ENCODE measurements around the gene PDE10A.

PDE10A gene

DNA sequence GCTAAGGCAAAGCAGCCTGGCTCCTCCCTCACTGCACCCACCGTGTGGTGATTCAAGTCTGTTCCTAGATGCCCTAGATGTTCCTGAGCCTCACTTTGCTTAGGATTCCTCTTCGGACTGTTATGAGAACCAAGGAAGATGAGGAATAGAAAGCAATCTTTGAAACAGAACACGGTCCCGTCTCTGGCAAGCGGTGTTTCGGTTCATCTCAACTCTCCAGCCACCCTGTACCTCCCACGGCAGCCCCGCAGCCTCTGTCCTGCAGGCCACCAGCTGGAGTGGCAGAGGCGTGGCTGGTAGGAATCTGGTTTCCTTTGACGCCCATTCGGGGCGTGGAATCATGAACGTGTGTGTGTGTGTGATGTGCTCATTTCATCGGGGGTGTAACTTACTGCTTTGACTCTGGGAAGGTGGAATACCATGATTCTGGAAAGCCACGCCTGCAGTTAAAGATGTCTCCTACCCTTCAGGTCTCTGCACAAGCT, 21.3 kb downstream of the PDE10A start:
- Histone ChIP-seq H2AFZ (ENCODE audit: low read depth, low read length) (no peak overlapping the region), H3K79me2 (ENCODE audit: insufficient read depth, low read length) (no peaks in the 10 kb centered on the region), H3K4me3 (ENCODE audit: low read depth in 1 of 2, low read length in 2 of 2) (no peak overlapping the region), H3K9me3 (ENCODE audit: insufficient read depth, low read length, severe bottlenecking) (no peaks in the 10 kb centered on the region), H3K27me3 (ENCODE audit: insufficient read depth, low read length, poor library complexity) (no peaks in the 10 kb centered on the region), H3K9ac (ENCODE audit: low read depth, low read length) (no peak overlapping the region), H4K20me1 (ENCODE audit: insufficient read depth, low read length) (no peaks in the 10 kb centered on the region), H3K4me2 (ENCODE audit: insufficient read depth, low read length) (no peak overlapping the region), H3K27ac (ENCODE audit: low read length) (no peak overlapping the region), H3K36me3 (ENCODE audit: insufficient read depth, low read length) (no peaks in the 10 kb centered on the region), H3K4me1 (ENCODE audit: insufficient read depth, low read length) (no peaks in the 10 kb centered on the region)
- no peak for TF ChIP-seq EZH2 (IDR thresholded peaks at IDR 0.05; ENCODE audit: borderline replicate concordance, low read depth, low read length, severe bottlenecking)
- no peak for TF ChIP-seq CTCF (IDR thresholded peaks at IDR 0.05; ENCODE audit: borderline replicate concordance, extremely low read depth, low read length, poor library complexity, severe bottlenecking)
- ATAC-seq (ENCODE audit: insufficient read depth, low read depth) (no peak), DNase-seq (no peak)

- Histone ChIP-seq H3K9ac (ENCODE audit: low read depth, low read length) (no peak overlapping the region), H3K36me3 (ENCODE audit: insufficient read depth, low read length) (no peaks in the 10 kb centered on the region), H3K4me3 (ENCODE audit: low read depth in 1 of 2, low read length in 2 of 2) (no peak overlapping the region), H2AFZ (ENCODE audit: low read depth, low read length) (no peak overlapping the region), H4K20me1 (ENCODE audit: insufficient read depth, low read length) (no peaks in the 10 kb centered on the region), H3K27ac (ENCODE audit: low read length) (no peak overlapping the region), H3K4me2 (ENCODE audit: insufficient read depth, low read length) (no peak overlapping the region), H3K4me1 (ENCODE audit: insufficient read depth, low read length) (no peaks in the 10 kb centered on the region), H3K27me3 (ENCODE audit: insufficient read depth, low read length, poor library complexity) (no peaks in the 10 kb centered on the region), H3K9me3 (ENCODE audit: insufficient read depth, low read length, severe bottlenecking) (no peaks in the 10 kb centered on the region), H3K79me2 (ENCODE audit: insufficient read depth, low read length) (no peaks in the 10 kb centered on the region)
- no peak for ATAC-seq (ENCODE audit: insufficient read depth, low read depth)
- TF ChIP-seq EZH2 (IDR thresholded peaks at IDR 0.05; ENCODE audit: borderline replicate concordance, low read depth, low read length, severe bottlenecking) (no peak), CTCF (IDR thresholded peaks at IDR 0.05; ENCODE audit: borderline replicate concordance, extremely low read depth, low read length, poor library complexity, severe bottlenecking) (no peak)
- DNase-seq, result no peak
Observed at GRCh38 chr6:165640806-165641205, 22.2 kb downstream of the PDE10A start.

DNA sequence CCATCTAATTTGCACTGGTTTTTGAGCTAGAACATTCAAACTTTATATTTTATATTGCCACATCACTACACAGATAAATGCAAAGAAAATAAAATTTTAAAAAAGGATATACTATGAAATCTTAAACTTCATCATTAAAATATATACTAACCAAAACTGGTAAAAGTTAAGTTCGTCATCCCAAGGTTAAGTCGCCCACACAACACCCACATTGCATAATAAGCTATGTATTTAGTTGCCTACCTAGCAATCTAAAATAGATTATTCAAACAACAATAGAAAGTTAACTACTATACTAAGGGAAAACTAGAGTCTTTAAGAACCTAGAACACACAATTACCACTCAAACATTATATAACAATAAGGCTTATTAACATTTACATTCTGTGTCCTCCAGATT, 24.5 kb downstream of the PDE10A start:
- H4K20me1 ChIP-seq (ENCODE audit: insufficient read depth, low read length), result no peaks in the 10 kb centered on the region
- no peaks in the 10 kb centered on the region for H3K27me3 ChIP-seq (ENCODE audit: insufficient read depth, low read length, poor library complexity)
- no peaks in the 10 kb centered on the region for H3K4me1 ChIP-seq (ENCODE audit: insufficient read depth, low read length)
- DNase-seq, result no peak
- H3K4me3 ChIP-seq (ENCODE audit: low read depth in 1 of 2, low read length in 2 of 2), result no peak overlapping the region
- H3K9ac ChIP-seq (ENCODE audit: low read depth, low read length), result no peak overlapping the region
- H3K27ac ChIP-seq (ENCODE audit: low read length), result no peak overlapping the region
- no peak for ATAC-seq (ENCODE audit: insufficient read depth, low read depth)
- no peaks in the 10 kb centered on the region for H3K79me2 ChIP-seq (ENCODE audit: insufficient read depth, low read length)
- H3K9me3 ChIP-seq (ENCODE audit: insufficient read depth, low read length, severe bottlenecking), result no peaks in the 10 kb centered on the region
- H2AFZ ChIP-seq (ENCODE audit: low read depth, low read length), result no peak overlapping the region
- no peak overlapping the region for H3K4me2 ChIP-seq (ENCODE audit: insufficient read depth, low read length)
- TF ChIP-seq CTCF (IDR thresholded peaks at IDR 0.05; ENCODE audit: borderline replicate concordance, extremely low read depth, low read length, poor library complexity, severe bottlenecking) (no peak), EZH2 (IDR thresholded peaks at IDR 0.05; ENCODE audit: borderline replicate concordance, low read depth, low read length, severe bottlenecking) (no peak)
- no peaks in the 10 kb centered on the region for H3K36me3 ChIP-seq (ENCODE audit: insufficient read depth, low read length)

- no peak for DNase-seq
- H3K36me3 ChIP-seq (ENCODE audit: insufficient read depth, low read length), result no peaks in the 10 kb centered on the region
- no peak overlapping the region for H3K9ac ChIP-seq (ENCODE audit: low read depth, low read length)
- no peak overlapping the region for H3K4me3 ChIP-seq (ENCODE audit: low read depth in 1 of 2, low read length in 2 of 2)
- TF ChIP-seq EZH2 (IDR thresholded peaks at IDR 0.05; ENCODE audit: borderline replicate concordance, low read depth, low read length, severe bottlenecking), result no peak
- TF ChIP-seq CTCF (IDR thresholded peaks at IDR 0.05; ENCODE audit: borderline replicate concordance, extremely low read depth, low read length, poor library complexity, severe bottlenecking), result no peak
- no peaks in the 10 kb centered on the region for H3K79me2 ChIP-seq (ENCODE audit: insufficient read depth, low read length)
- H3K9me3 ChIP-seq (ENCODE audit: insufficient read depth, low read length, severe bottlenecking), result no peaks in the 10 kb centered on the region
- no peak overlapping the region for H3K27ac ChIP-seq (ENCODE audit: low read length)
- H3K4me2 ChIP-seq (ENCODE audit: insufficient read depth, low read length), result no peak overlapping the region
- no peak for ATAC-seq (ENCODE audit: insufficient read depth, low read depth)
- no peaks in the 10 kb centered on the region for H3K27me3 ChIP-seq (ENCODE audit: insufficient read depth, low read length, poor library complexity)
- peaks cover 5% of the 10 kb centered on the region for H3K4me1 ChIP-seq (ENCODE audit: insufficient read depth, low read length)
- H4K20me1 ChIP-seq (ENCODE audit: insufficient read depth, low read length), result no peaks in the 10 kb centered on the region
- no peak overlapping the region for H2AFZ ChIP-seq (ENCODE audit: low read depth, low read length)
Observed at GRCh38 chr6:165637586-165637985, 25.5 kb downstream of the PDE10A start.

Measured in DND-41 (cell line).